ENCODE results near the gene SUPT4H1. TPM values are rescaled to one million over a fixed set of nuclear protein-coding genes. Genes with fewer than 3 reads are reported as not detected.

Gene SUPT4H1
- total RNA-seq, 1 experiment from 2014 or later, result 70.9 TPM

DNA sequence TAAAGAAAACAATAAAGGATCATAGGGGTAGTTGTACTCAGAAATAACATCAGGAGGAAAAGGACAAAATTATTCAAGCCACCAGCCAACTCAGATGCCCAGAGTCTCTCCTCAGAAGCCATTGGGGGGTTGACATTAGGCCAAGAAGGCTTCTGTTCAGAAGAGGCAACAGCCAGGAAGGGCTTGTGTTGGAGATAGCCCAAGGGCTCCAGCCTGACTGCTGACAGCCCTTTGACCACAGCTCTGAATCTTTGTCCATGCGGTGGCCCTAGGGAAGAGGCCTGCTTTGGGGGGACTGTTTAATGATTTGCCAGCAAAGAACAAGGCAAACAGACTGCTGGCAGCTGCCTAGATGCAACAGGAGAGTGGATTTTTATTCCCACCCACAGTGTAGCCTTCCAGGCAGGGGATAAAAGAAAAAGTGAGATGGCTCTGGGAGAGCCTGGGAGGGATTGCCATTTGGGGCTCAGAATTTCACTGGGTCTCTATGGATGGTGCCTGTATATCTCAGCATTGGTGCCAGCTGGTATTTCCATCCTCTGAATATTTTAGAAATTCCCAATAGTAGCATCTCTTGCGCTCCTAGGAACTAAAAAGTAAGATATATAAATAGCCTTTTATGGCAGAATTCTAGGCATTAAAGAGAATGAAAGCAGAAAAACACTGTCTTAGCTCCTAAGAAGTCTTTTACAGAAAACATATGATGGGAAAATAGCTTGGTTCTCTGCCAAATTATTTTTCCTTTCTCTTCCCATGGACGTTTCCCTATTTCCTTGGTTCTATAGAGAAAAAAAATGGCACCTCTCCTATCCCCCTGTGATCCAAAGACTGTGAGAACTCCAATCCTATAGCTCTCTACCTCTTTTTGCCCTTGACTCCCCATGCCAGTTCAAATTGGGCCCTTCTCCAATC, 29.4 kb upstream of the SUPT4H1 start:
- CTCF ChIA-PET, result interaction anchor here (0.7 to 2.2 kb wide), 4 partner anchors 17 to 64 kb away, joined by 3 to 11 read pairs (median 7); partner anchors contain the start of gene RNF43
- intact Hi-C loops (cut with micrococcal nuclease; ENCODE audit: unreplicated experiment), result loop anchor here (1.0 to 5.0 kb wide), 3 partner anchors 10 to 36 kb away; partner anchors contain the start of gene RNF43
- peak overlapping the region; percentile 59 for H3K27ac Mint-ChIP-seq (ENCODE audit: unreplicated experiment)
- Histone ChIP-seq H3K4me3 (ENCODE audit: low read depth, low read length) (no peak overlapping the region), H3K4me1 (peaks cover 98% of the 10 kb centered on the region), H3K9me3 (no peaks in the 10 kb centered on the region), H3K36me3 (ENCODE audit: control insufficient read depth, insufficient read depth, low read length) (peaks cover 1% of the 10 kb centered on the region; the same call in 1 of the 2 replicates), H3K27me3 (replicated peaks; ENCODE audit: control insufficient read depth, insufficient read depth, low read length) (no peaks in the 10 kb centered on the region)
- H3K4me3 Mint-ChIP-seq (ENCODE audit: unreplicated experiment), result peak overlapping the region; percentile 44
- TSS peak; percentile 86 for BruUV-seq (replicated peaks)
- H3K4me1 Mint-ChIP-seq (ENCODE audit: low read depth, unreplicated experiment), result peaks cover 71% of the 10 kb centered on the region
- TF ChIP-seq, protein P1, sequence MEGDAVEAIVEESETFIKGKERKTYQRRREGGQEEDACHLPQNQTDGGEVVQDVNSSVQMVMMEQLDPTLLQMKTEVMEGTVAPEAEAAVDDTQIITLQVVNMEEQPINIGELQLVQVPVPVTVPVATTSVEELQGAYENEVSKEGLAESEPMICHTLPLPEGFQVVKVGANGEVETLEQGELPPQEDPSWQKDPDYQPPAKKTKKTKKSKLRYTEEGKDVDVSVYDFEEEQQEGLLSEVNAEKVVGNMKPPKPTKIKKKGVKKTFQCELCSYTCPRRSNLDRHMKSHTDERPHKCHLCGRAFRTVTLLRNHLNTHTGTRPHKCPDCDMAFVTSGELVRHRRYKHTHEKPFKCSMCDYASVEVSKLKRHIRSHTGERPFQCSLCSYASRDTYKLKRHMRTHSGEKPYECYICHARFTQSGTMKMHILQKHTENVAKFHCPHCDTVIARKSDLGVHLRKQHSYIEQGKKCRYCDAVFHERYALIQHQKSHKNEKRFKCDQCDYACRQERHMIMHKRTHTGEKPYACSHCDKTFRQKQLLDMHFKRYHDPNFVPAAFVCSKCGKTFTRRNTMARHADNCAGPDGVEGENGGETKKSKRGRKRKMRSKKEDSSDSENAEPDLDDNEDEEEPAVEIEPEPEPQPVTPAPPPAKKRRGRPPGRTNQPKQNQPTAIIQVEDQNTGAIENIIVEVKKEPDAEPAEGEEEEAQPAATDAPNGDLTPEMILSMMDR (IDR thresholded peaks at IDR 0.05; ENCODE audit: insufficient read depth in 1 of 2, low read depth in 1 of 2, low read length in 1 of 2, severe bottlenecking in 1 of 2, unreplicated experiment in 1 of 2), result no peak
- POLR2A ChIA-PET, result interaction anchor here (1.0 to 1.9 kb wide), 3 partner anchors 17 to 36 kb away, joined by 3 to 14 read pairs (median 6); partner anchors contain the start of gene RNF43
- no peaks in the 10 kb centered on the region for H3K9me3 Mint-ChIP-seq (ENCODE audit: unreplicated experiment)
- peaks cover 73% of the 10 kb centered on the region for H3K36me3 Mint-ChIP-seq (ENCODE audit: insufficient read depth, unreplicated experiment)
- peak; percentile 86 to 92 for DNase-seq
- H3K27me3 Mint-ChIP-seq (ENCODE audit: insufficient read depth, unreplicated experiment), result no peaks in the 10 kb centered on the region

DNA sequence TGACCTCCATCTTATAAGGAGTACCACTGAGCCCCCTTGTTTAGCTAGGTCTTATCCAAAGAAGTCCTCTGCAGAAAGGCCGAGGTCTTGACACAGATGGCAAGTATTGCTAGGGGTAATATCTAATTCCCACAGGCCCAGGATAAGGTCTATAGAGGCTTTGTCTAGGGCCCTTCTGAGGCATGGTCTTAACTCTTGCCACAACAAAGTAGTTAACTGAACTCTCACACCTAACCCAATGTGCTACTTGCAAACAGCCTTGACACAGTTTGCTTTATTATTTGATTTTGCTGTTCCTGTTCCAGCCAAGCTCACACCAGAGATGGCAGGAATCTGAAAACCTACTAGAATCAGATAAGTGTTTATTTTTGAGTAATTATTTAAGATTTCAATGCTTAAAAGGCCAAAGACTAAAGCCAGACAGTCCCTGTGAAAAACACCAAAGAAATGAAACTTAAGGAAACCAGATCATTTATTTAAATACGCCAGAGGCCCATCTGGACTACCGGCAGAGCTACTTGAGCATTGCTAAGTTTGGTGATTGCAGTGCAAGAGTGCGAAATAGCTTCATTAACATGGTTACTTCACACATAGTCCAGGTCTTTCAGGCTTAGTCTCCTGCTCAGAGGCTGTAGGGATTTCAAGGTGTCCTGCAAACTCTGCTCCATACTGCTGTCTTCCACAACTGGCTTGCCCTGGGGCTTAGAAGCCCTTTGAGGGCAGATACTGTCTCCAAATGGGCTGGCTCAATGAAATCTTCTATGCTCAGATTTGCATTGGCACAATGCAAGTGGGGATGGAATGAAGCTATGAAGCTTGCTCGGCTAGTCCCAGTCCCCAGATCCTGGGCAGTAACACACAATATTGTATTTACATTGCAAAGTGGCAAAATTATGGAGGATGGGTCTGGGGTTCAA, 28.5 kb upstream of the SUPT4H1 start:
- intact Hi-C loops (cut with micrococcal nuclease; ENCODE audit: unreplicated experiment), result loop anchor here (1.0 to 5.0 kb wide), 3 partner anchors 11 to 37 kb away; partner anchors contain the start of gene RNF43
- no peaks in the 10 kb centered on the region for H3K27me3 ChIP-seq (replicated peaks; ENCODE audit: control insufficient read depth, insufficient read depth, low read length)
- TF ChIP-seq, protein P1 (IDR thresholded peaks at IDR 0.05; ENCODE audit: insufficient read depth in 1 of 2, low read depth in 1 of 2, low read length in 1 of 2, severe bottlenecking in 1 of 2, unreplicated experiment in 1 of 2), result no peak
- POLR2A ChIA-PET, result interaction anchor here (0.6 to 1.9 kb wide), 5 partner anchors 16 to 156 kb away, joined by 3 to 14 read pairs (median 3); partner anchors contain the start of gene RNF43
- Mint-ChIP-seq H3K27ac (ENCODE audit: unreplicated experiment) (peak overlapping the region; percentile 59), H3K27me3 (ENCODE audit: insufficient read depth, unreplicated experiment) (no peaks in the 10 kb centered on the region), H3K4me1 (ENCODE audit: low read depth, unreplicated experiment) (peaks cover 73% of the 10 kb centered on the region), H3K9me3 (ENCODE audit: unreplicated experiment) (no peaks in the 10 kb centered on the region), H3K36me3 (ENCODE audit: insufficient read depth, unreplicated experiment) (peaks cover 73% of the 10 kb centered on the region), H3K4me3 (ENCODE audit: unreplicated experiment) (peak overlapping the region; percentile 44)
- H3K9me3 ChIP-seq, result no peaks in the 10 kb centered on the region
- CTCF ChIA-PET, result interaction anchor here (0.7 to 2.2 kb wide), 5 partner anchors 16 to 63 kb away, joined by 3 to 11 read pairs (median 6); partner anchors contain the start of gene RNF43
- DNase-seq, result no peak
- H3K4me3 ChIP-seq (ENCODE audit: low read depth, low read length), result no peak overlapping the region
- peaks cover 1% of the 10 kb centered on the region for H3K36me3 ChIP-seq (ENCODE audit: control insufficient read depth, insufficient read depth, low read length)
- H3K4me1 ChIP-seq, result peaks cover 98% of the 10 kb centered on the region
- BruUV-seq (replicated peaks), result TSS peak; percentile 45
